Thoracic aorta (tissue), 2 donors: ENCODE results near the gene NASP. TPM values are rescaled to one million over a fixed set of nuclear protein-coding genes. Genes with fewer than 3 reads are reported as not detected.

Experiments
- ATAC-seq: fragments of 150-250 bp; one replicate; pipeline ENCODE4 v1.8.0; 2017; ENCODE audit warnings: low read depth; ENCODE audit not compliant: insufficient number of reproducible peaks, low FRiP score
- DNase-seq: peaks from one replicate; pipeline ENCODE4 v3.0.0-alpha.2; 2020; ENCODE audit warnings: low spot score
- H3K27ac ChIP-seq, 2 donors: fragments of 200-600 bp; sonication (generic); 1 replicate in 1 of 2; 2 replicates in 1 of 2; pipeline ENCODE4 v1.5.1; 2016; ENCODE audit warnings: mild to moderate bottlenecking in 2 of 2, moderate library complexity in 2 of 2
- H3K27me3 ChIP-seq: fragments of 200-600 bp; sonication (generic); replicated peaks from 2 replicates; pipeline ENCODE4 v1.6.0; 2016; ENCODE audit warnings: mild to moderate bottlenecking; ENCODE audit not compliant: insufficient read depth
- H3K36me3 ChIP-seq: fragments of 200-600 bp; sonication (generic); one replicate; pipeline ENCODE4 v1.5.1; 2016
- H3K4me1 ChIP-seq, 2 donors: fragments of 200-600 bp; sonication (generic); 1 replicate in 1 of 2; 2 replicates in 1 of 2; pipeline versions ENCODE4 v1.5.1 to v1.6.0; 2016; ENCODE audit warnings: low read depth in 2 of 2, mild to moderate bottlenecking in 1 of 2; ENCODE audit not compliant: control insufficient read depth in 1 of 2
- H3K4me3 ChIP-seq: fragments of 200-600 bp; sonication (generic); 2 replicates; pipeline ENCODE4 v1.5.1; 2016; ENCODE audit warnings: mild to moderate bottlenecking
- H3K9me3 ChIP-seq: fragments of 200-600 bp; sonication (generic); 2 replicates; pipeline ENCODE4 v1.5.1; 2016
- CTCF ChIP-seq: fragments of 200-600 bp; sonication (generic); IDR thresholded peaks from one replicate; pipeline ENCODE4 v1.5.1; 2019; ENCODE audit warnings: antibody characterized with exemption
- total RNA-seq, 2 donors: library from RNA; depleted of rRNA; stranded (reverse); fragments of >200 nt; gene quantifications; one replicate each; pipeline versions ENCODE4 v1.1.0 to v1.2.3, GENCODE V29; 2016

NASP gene
- total RNA-seq = 10 to 100 TPM; 34.7 to 91.4 TPM

DNA sequence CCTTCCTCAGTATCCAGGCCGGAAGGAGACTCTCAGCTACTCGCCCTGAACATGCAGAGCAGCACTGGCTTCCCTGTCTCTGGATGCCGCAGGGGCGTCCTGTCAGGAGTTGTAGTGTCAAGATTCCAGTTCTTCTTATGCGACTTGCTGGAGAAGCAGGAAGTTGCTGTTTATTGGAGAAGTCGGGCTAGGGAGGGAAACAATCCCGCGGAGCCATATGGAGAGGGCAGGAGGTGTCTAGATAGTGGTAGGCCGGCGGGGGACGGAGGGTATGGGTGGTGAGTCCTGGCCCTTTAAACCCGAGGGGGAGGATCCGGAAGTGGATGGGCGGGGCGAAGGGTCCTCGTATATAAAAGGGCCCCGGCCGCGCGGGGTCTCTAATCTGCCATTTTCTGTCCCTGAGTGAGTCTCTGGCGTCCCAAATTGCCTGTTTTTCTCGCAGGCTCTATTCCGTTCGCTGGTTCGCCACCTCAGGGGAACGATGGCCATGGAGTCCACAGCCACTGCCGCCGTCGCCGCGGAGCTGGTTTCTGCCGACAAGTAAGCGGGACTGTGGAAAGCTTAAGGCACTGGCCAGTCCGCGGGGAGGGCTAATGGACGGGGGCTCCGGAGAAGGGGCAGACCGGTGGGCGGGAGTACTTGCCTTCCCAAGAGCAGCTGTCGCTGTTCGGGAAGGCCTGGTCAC lies at the start of gene NASP:
TSS of gene NASP (plus strand) at position 376 of the 685 bp plus-strand sequence. CDS start at position 482, 106 bp downstream.
- Histone ChIP-seq H3K4me3 (peak within 1 kb of the TSS; percentile 85), H3K27ac (peak within 1 kb of the TSS; percentile 94 to 97), H3K27me3 (no peaks in the 10 kb centered on the region), H3K9me3 (no peaks in the 10 kb centered on the region), H3K36me3 (no peaks in the 10 kb centered on the region), H3K4me1 (peaks cover 10 to 26% of the 10 kb centered on the region in 2 donors)
- ATAC-seq (peak; percentile 78), DNase-seq (peak; percentile 75)
- TF ChIP-seq CTCF = no peak

GRCh38 chr1:45535988-45536766 lies 47.7 kb upstream of the NASP start:
- no peak overlapping the region for H3K4me3 ChIP-seq
- no peak for ATAC-seq
- no peaks in the 10 kb centered on the region for H3K36me3 ChIP-seq
- no peaks in the 10 kb centered on the region for H3K4me1 ChIP-seq
- H3K27me3 ChIP-seq = no peaks in the 10 kb centered on the region
- H3K9me3 ChIP-seq = no peaks in the 10 kb centered on the region
- no peak for TF ChIP-seq CTCF
- no peak overlapping the region for H3K27ac ChIP-seq
- no peak for DNase-seq

- no peak overlapping the region for H3K27ac ChIP-seq
- no peak for DNase-seq
- no peaks in the 10 kb centered on the region for H3K9me3 ChIP-seq
- H3K36me3 ChIP-seq = no peaks in the 10 kb centered on the region
- H3K27me3 ChIP-seq = no peaks in the 10 kb centered on the region
- no peak overlapping the region for H3K4me3 ChIP-seq
- TF ChIP-seq CTCF = no peak
- no peaks in the 10 kb centered on the region for H3K4me1 ChIP-seq
- ATAC-seq = no peak
These were observed 47.0 kb upstream of the NASP start for GRCh38 chr1:45536886-45537285.

DNA sequence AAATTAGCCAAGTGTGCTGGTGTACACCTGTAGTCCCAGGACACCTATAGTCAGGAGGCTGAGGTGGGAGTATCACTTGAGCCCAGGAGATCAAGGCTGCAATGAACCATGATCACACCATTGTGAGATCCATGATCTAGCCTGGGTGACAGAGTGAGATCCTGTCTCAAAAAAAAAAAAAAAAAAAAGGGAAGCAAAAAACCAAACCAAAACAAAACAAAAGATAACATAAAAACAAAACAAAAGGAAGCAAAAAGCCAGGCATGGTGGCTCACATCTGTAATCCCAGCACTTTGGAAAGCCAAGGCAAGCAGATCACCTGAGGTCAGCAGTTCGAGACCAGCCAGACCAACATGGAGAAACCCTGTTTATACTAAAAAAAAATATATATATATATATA lies 42.6 kb upstream of the NASP start:
- no peaks in the 10 kb centered on the region for H3K36me3 ChIP-seq
- ATAC-seq (no peak), DNase-seq (no peak)
- no peak overlapping the region for H3K27ac ChIP-seq
- no peaks in the 10 kb centered on the region for H3K9me3 ChIP-seq
- H3K4me3 ChIP-seq = no peak overlapping the region
- no peaks in the 10 kb centered on the region for H3K4me1 ChIP-seq
- no peaks in the 10 kb centered on the region for H3K27me3 ChIP-seq
- TF ChIP-seq CTCF = no peak

- H3K36me3 ChIP-seq = no peaks in the 10 kb centered on the region
- H3K27me3 ChIP-seq = no peaks in the 10 kb centered on the region
- no peaks in the 10 kb centered on the region for H3K9me3 ChIP-seq
- DNase-seq (no peak), ATAC-seq (no peak)
- no peak for TF ChIP-seq CTCF
- no peak overlapping the region for H3K4me3 ChIP-seq
- H3K4me1 ChIP-seq = no peaks in the 10 kb centered on the region
- H3K27ac ChIP-seq = no peak overlapping the region
These were observed 41.2 kb upstream of the NASP start for GRCh38 chr1:45542591-45542990.
